Hematopoietic multipotent progenitor cell treated with erythropoietin and hydrocortisone succinate and interleukin-3 and kit ligand, for 8 days (in vitro differentiated cells): ENCODE measurements around the gene ZNF25.
"Not testable (repeated sequence)": the region's sequence is repeated elsewhere in the genome, so short reads cannot be mapped to it uniquely, and the experiment has no call there.

Source experiments
- DNase-seq: peaks from one replicate; pipeline ENCODE4 v3.0.0-alpha.2; 2015

The ZNF25 gene

DNA sequence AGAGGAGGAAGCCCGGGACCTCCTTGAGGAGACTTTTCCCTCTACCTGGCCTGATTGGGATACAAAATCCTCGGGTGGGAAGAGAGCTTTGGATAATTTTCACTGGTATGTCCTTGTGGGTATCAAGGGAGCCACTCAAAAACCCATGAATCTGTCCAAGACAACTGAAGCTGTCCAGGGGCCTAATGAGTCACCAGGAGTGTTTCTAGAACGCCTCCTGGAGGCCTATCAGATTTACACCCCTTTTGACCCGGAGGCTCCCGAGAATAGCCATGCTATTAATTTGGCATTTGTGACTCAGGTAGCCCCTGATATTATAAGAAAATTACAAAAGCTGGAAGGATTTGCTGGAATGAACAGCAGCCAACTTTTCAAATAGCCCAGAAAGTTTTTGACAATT, 38.6 kb downstream of the ZNF25 start:
- DNase-seq: no peak

DNA sequence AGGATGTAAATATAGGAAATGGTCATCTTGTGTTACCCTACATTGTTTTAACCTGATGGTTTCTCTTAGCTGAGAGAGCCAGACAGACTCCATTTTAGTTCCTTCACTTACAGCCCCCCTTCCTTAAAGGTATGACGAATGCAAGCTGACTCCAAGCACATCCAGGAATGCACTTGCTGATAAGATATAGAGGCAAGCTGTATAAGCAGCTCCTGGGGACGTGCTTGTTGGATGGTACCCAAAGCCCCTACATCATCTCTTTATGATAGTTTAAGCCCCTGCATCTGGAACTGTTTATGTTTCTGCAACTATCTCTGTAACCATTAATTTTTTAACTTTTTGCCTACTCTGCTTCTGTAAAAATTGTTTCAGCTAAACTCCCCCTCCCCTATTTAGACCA, 41.7 kb downstream of the ZNF25 start:
- DNase-seq: no peak

DNA sequence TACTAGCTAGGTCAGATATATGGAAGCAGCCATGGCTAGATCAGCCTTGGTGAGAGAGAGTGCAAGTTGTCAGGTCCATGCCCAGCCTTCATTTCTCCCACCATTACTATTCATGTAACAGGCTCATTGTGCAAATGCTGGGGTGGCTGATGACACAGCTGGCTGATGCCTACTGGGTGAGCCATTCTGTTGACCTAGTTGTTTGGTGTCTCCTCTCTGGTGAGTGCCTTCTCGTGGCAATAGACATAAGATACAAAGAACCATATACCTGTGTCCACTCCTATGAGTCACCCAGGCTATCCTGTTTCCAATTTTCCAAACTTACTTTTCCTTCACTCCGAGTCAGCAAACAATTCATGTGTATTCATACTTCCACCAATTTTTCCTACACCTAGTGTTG, 46.0 kb downstream of the ZNF25 start:
- no peak for DNase-seq

DNA sequence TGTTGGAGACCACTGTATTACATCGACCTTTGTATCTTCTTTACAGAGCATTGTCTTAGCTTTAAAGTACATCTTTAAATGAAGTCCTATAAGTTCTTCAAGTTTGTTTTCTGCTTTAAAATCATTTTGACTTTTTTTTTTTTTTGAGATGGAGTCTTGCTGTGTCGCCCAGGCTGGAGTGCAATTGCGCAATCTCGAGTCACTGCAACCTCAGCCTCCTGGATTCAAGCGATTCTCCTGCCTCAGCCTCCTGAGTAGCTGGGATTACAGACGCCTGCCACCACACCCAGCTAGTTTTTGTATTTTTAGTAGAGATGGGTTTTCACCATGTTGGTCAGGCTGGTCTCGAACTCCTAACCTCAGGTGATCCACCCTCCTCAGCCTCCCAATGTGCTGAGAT, 68.3 kb downstream of the ZNF25 start:
- DNase-seq: not testable (repeated sequence)

DNA sequence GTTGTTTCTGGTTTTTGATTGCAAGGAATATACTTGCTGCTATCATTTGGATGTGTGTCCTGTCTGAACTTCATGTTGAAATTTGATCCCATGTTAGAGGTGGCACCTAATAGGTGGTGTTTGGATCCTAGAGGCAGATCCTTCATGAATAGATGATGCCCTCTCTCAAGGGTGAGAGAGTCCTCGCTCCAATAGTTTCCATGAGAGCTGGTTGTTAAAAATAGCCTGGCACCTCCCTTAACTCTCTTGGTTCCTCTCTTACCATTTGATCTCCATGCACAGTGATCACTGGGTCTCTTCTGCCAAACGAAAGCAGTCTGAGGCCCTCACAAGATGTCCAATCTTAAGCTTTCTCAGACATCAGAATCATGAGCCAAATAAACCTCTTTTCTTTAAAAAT, 70.1 kb downstream of the ZNF25 start:
- DNase-seq: no peak
